ENCODE measurements around the gene TOMM40L.

The TOMM40L gene

DNA sequence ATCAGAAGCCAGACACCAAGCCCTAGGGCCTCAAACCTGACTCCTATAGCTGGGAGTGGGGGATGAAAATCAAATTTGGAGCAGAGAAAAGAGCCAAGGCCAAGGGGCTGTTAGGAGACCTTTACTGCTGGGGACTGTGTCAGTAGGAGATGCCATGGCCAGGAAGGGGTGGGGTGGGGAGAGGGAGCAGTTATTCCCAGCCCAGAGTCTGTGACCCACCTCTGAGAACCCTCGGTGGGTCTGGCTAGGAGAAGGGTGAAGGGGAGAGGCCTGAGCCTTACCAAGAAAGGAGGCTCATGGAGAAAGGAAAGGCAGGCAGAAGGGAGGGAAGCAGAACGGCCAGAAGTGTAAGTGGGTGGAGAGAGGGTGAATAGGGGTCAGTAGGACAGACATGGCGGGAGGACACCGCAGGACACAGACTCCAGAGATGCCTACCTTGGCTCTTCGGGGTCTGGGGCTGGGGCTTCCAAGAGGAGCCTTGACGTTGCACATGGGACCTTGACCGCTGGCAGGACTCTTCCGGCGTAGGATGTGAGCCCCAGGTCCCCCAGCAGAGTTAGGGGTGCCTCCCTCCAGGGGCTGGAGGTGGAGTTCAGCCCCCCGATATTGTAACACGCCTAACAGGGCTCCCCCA lies 28.2 kb upstream of the TOMM40L start:
- no peak for DNase-seq

DNA sequence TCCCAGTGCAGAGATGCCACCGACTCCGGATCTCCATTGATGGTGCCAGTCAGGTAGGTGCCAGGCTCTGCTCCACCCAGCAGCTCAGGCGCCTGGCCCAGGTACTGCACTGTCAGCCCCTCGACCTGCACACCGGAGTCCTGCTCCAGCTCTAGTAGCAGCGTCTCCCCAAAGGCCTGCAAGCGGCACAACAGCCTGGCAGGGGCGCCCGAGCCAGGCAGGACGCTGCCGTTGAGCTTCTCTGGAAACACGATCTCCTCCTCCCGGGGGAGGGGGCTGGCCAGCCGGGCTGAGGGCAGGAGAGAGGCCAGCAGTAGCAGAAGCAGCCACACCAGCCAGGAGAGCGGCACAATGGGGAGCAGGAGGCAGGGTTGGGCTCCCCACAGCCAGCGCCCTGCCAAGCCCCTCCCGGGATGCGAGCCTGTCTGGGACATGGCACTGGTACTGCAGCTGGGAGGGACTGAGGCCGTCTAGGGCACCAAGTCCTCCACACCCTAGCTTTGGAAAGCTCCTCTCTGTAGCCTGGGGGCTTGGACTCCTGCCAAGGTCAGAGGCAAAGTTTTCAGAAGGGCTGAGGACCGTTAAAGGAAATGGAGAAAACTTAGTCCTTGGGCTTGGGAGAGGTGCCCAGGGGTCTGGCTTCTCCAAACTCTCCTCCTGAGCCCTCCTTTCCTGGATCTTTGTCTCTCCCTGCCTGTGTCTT lies 27.5 kb upstream of the TOMM40L start:
- DNase-seq = peak in 1 of 2 experiments; percentile 23

DNA sequence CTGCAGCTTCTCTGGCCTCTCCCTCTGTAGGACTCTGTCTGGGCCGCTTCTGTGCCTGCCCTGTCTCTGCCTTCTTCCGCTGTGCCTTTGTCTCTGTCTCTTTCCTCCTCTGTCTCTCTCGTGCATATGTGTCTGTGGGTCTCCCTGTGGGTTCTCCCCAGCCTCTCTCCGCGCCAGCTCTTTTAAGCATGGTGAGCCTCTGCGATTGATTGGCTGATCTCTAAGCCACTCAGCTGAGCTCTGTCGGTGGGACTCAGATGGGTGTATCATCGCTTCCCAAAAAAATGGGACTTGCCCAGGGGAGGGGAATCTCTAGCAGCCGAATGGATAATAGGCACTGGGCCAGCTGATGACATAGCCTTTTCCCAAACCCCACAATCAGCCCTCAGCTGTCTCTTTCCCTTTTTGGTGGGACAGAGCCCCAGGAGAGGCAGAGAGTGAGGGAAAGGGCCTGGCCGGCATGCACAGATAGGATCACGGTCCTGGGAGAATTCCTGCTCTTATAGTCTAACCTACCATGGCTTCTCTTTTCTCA lies 26.9 kb upstream of the TOMM40L start, which contains the start of gene ADAMTS4:
Gene ADAMTS4 (minus strand): TSS at position 158 of the 535 bp plus-strand sequence. CDS start 427 bp downstream, outside the sequence.
- no peak for DNase-seq

DNA sequence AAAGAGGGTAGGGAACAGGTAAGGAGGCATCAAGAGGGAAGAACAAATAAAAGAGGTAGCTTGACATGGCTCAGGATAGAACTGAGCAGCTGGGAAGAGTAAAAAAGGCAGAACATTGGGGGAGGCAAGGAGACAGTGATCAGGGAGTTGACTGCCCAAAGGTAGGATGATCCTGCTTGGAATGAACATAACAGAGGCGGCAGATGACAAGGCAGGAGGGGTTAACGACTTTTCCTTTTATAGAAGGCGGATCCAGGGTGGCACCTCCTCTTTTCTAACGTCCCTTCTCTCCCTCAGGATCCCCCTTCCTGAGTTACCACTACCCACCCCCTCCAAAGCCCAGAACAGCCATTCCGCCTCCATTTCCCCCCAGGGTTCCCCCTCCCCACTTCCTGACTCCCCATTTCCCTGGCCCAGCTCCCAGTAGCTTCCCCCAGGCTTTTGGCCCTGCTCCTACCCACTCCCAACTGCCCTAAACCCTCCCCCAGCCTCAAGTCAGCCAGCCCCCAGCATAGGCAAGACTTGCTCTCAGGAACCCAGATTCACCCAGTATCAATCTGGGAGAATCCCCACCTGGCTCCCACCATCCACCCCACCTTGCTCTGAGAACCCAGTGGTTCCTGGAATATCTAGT lies 26.2 kb upstream of the TOMM40L start:
- no peak for DNase-seq

DNA sequence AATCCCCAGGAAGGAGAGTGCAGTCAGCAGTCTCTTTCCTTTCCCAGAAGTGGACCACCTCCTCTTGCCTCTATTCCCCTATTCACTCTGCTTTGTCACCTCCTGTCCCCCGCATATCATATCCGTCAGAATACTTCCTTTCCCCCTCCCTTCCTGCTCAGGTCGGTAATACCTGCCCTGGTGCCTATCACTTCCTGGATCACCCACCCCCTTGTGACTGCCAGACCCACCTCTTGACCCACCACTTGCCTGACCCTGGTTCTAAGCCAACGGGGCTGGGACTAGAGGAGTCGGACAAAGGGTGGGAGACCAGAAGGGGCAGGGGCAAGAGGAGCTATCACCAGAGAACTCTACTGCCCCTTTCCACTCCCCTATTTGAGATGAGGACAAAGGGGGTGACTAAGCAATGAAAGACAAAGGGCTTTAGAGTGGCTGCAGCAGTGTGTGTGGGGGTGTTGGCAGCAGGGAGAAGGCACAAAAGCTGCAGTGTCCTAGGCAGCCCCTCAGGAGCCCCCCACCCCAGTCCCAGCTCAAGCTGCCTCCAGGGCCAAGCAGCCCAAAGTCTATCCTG lies 25.4 kb upstream of the TOMM40L start:
- DNase-seq = no peak

DNA sequence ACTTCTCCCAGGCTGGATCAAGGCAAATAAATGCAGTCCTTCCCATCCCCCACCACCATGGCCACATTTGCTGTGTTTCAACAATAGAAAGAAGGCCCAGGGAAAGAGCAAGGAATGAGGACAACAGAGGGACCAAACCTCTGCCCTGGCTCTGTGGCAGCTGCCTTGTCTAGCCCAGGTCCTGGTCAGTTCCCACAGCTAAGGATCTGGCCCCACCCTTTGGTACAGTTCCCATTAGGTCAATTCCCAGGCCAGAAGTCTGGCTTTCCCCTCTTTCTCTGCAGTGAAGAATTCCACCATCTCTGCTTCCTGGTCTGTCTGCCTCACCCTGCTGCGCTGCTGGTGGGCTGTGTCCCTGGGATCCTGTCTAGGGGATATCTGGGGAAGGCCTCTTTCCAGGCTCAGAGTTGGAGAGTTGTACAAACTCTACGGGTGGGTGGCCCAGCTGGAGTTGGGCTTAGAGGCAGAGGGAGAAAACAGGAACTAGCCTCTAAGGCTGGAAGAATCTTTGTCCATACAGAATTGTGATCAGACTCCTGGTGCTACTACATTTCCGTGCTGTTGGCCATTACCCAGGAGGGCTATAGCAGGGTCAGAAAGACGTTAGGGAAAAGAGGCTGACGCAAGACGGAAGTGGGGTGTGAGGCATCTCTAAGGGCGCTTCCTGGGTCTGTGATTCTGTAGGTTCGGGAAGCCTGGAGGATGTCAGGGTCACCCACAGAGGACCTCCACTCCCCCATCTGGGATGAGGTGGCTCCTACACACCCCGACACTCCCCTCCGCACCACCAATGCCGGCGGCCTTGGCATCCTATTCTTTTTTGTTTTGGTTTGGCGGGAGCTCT lies 24.6 kb upstream of the TOMM40L start:
- no peak for DNase-seq

DNA sequence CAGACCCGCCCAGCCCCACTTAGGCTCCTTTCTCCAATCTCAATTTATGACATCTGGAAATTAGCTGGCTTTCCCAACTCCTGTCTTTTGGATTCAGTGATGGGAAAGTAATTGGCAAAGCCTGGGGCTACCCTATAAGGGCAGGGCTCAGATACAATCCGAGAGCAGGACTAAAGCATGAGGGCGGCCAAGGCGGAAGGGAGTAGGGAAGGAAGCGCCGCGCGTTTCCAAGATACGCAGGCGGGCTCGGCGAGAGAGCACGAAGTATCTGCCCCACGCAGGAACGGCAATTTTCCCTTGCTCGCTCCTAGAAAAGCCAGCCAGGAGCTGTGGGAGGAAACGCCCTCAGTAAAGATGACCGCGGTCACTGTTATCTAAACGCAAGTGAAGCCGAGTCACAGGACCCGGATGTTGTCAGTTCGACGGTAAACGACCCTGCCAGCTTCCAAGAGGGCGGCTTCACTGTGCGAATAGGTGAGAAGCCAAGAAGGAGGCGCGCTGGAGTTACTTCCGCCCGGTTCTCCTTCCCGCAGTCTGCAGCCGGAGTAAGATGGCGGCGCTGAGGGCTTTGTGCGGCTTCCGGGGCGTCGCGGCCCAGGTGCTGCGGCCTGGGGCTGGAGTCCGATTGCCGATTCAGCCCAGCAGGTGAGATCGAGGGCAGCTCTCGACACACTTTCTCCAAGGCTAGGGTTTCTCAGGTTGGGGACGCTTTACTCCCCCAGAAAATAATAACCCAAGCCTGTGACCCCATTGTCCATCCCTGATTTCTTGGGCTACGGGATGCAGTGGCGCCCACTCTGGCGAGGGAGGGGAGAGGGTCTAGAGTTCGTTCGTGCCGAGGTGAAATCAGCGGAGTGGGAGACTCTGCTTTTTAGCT lies 23.8 kb upstream of the TOMM40L start, which contains the start of gene NDUFS2:
Gene NDUFS2 (plus strand): TSS at position 532 of the 877 bp plus-strand sequence. CDS start 19 bp downstream, at position 551.
- peak; percentile 99 to 100 for DNase-seq

DNA sequence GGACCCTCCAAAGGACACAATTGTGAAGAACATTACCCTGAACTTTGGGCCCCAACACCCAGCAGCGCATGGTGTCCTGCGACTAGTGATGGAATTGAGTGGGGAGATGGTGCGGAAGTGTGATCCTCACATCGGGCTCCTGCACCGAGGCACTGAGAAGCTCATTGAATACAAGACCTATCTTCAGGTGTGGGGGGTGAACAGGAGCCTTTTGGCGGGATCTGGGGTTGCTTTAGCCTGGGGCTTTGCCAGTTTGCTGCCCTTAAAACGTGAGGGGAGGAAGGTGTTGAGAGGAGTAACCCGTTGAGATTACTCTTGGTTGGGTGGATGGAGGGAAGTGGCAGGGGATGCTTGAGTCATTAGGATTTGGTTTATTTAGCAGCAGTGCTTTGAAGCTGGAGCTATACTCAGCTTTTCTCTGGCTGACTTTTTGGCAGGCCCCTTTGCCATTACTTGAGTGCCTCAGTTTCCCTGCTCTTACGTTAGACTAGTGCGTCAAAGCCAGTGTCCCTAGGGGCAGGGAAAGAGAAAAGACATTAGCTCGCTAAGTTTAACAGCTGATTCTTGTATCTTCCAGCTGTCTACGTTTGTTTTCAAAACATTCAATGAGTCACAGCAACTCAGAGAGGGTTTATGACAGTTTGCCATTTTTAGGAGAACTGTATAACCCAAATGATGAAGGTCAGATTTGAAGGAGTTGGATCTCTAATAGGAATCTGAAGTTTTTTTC lies 19.3 kb upstream of the TOMM40L start:
- no peak for DNase-seq

DNA sequence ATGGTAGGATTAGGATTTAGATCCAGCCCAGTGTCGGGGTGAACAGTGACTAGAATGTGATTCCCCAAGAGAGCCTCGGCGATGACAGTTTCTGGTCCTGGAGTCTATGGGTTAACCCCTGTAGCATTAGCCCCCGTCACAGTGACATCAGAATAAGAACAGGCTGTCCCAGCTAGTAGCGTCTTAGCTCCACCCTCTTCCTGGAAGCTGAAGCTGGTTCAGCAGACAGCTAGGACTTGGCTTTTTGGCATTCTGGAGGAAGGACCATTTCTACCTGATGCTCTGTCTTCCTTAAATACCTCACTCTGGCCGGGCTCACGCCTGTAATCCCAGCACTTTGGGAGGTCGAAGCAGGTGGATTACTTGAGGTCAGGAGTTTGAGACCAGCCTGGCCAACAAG lies 18.7 kb upstream of the TOMM40L start:
- no peak for DNase-seq

DNA sequence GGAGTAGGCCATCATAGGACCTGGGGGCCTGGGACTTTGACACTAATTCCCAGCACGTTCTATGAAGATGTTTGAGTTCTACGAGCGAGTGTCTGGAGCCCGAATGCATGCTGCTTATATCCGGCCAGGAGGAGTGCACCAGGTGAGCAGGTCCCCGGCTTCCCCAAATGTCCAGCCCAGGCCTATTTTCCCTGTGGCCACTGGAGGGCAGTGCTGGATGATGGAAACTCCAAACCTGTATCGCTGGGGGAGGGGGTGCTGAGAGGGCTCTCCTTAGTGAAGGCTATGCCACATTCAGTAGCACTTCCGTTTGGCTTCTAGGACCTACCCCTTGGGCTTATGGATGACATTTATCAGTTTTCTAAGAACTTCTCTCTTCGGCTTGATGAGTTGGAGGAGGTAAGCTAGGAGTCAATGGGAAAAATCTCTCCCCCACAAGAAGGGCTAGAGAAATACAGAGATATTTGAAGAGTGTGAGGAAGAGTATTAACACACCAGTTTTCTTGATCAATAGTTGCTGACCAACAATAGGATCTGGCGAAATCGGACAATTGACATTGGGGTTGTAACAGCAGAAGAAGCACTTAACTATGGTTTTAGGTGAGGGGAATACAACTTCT lies 16.0 kb upstream of the TOMM40L start:
- DNase-seq = peak; percentile 43 to 77

DNA sequence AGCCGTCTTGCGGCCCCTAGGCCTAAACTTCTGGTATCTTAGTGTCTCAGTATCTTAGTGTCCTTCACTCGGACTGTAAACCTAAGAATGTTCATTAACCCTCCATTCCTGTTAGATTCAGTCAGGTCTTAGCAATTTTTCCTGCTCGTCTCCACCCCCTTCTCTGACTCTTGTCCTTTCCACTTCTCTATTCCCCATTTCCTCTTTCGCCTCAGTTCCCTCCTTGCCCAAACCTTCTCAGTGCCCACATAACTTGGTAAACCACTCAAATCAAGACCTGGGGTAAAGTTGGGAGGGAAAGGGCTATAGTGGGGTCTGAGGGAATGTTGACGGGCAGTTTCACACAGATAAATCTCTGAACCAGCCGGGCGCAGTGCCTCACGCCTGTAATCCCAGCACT lies 11.5 kb upstream of the TOMM40L start:
- DNase-seq = no peak

DNA sequence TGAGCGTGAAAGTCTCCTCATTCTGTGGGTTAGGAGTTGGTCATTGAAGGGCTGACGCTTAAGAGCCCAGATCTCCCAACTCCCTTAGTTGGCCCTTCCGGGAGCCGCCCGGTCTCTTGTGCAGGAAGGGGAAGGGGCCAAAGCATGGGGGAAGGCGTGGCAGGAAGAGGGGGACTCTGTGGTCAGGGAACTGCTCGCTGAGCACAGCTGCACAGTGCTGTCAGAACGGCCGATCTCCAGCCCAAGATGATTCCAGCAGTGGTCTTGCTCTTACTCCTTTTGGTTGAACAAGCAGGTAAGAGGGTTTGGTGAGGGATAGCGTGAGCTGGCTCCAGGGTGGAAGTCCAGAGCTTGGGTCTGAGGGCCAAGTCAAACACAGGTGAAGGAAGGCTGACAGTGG lies 10.8 kb upstream of the TOMM40L start, which contains the start of gene FCER1G:
Gene FCER1G (plus strand): TSS at position 220 of the 400 bp plus-strand sequence. CDS start 27 bp downstream, at position 247.
- no peak for DNase-seq

DNA sequence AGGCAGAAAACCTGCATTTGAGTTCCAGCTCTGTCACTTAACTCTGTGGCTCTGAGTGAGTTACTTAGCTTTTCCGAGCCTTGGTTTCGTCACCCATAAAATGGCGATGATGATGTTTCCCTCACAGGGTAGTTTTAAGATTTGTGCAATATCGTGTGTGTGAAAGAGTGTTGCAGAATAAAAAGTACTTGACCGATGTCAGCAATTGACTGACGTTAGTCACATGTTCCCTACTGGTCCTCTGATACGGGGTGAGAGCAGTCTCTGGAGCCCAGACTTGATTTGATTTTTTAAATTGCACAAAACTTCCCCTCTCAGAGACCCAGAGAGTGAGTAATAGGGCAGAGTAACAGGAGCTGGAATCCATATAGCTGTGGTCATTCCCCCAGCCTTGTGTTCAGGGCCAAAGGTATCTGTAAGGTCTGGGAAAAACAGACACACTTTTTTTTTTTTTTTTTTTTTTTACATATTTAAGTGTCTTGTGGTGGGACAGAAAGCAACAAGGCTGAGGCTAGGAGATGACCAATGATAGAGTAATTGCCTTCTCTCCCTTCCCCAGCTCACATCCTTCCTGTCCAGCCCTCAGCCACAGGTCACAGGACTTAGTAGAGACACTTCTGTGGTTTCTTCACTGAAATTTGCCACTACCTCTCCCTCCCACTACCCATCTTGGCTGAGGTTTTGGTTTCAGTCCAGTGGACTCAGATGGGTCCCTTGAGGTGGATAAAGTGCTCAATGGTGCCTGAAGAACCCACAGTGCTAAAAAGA lies 8.7 kb upstream of the TOMM40L start:
- DNase-seq = no peak

DNA sequence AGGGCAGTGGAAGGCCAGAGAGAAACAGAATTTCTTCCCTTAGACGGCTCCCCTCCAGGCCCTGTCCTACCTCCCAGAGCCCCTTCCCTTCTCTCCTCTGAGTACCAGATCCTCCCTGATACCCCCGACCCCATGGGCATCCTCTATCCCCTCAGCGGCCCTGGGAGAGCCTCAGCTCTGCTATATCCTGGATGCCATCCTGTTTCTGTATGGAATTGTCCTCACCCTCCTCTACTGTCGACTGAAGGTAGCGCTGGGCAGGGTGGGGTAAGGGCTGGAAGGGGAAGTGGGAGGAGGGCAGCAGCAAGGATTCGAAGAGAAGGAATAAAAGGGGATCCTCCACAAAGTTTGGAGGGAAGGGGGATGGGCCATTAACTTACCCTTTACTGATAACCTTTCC lies 8.0 kb upstream of the TOMM40L start:
- DNase-seq = no peak

DNA sequence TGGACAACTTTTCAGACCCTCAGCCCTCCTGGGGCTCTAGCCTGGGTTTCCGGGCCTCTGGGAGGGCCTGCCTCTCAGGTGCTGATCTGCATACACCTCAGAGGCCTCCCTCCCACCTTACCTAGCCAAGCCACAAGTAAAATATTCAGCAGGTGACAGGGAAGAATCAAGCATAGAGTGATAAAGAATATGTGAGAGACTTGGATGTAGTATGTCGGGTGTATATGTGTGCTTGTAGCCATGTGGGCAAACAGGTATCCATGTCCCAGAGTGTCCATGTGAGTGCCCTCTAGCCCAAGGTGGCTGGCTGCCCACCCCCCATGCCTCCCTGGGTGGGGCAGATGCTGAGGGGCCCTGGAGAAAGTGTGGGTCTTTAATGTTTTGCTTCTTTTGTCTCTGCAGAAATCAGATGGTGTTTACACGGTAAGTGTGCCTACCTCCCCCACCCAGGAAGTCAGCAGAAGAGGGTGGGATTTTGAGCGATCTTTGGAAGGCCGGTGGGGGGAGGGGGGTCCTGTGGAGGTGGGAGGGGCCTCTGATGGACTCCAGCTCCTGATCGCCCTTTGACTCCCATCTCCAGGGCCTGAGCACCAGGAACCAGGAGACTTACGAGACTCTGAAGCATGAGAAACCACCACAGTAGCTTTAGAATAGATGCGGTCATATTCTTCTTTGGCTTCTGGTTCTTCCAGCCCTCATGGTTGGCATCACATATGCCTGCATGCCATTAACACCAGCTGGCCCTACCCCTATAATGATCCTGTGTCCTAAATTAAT lies 7.4 kb upstream of the TOMM40L start:
- no peak for DNase-seq

DNA sequence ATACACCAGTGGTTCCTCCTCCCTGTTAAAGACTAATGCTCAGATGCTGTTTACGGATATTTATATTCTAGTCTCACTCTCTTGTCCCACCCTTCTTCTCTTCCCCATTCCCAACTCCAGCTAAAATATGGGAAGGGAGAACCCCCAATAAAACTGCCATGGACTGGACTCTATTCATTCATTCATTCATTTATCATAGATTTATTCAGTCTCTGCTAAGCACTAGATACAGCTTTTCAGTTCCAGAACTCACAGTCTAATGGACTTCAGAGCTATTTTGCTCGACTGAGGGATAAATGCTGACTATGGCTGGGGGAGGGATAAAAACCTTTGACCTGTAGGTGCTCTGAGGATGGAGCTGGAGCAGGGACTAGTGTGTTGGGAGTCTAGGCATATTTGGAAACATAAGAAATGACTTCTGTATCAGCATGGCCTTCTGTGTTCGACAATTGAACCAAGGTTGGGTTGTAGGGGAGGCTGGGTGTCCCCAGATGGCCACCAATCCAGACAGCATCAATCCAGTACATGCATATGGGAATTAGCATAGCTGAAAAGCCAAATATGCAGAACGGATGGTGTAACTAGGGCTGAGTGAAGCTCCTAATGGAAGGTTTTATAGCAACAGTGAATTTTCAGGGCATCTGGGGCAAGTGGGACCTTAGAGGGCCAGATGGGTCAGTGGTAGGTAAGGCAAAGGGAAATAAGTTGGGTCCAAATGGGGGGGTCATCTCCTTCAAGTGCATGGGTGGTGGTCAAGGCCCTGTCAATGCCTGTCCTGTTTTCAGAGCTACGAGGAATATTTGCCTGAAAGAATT lies 6.6 kb upstream of the TOMM40L start:
- DNase-seq = no peak

DNA sequence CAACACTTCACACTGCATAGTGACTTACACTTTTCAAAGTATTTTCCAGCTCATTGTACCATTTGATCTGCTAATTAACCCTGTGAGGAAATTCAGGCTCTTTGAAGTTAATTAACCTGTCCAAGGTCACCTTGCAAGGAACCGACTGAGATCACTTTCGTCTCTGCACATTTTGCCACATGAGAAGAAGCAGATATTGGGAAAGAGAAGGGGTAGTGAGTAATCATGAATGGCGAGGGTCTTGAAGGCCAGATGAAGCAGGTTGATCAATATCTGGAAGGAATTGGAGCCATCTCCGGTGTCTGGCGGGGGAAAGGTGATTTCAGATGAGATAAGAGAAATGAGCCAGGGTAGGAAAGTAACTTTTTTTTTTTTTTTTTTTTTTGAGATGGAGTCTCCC lies 5.9 kb upstream of the TOMM40L start:
- no peak for DNase-seq
